ENCODE measurements around the gene CRELD2.

The CRELD2 gene

DNA sequence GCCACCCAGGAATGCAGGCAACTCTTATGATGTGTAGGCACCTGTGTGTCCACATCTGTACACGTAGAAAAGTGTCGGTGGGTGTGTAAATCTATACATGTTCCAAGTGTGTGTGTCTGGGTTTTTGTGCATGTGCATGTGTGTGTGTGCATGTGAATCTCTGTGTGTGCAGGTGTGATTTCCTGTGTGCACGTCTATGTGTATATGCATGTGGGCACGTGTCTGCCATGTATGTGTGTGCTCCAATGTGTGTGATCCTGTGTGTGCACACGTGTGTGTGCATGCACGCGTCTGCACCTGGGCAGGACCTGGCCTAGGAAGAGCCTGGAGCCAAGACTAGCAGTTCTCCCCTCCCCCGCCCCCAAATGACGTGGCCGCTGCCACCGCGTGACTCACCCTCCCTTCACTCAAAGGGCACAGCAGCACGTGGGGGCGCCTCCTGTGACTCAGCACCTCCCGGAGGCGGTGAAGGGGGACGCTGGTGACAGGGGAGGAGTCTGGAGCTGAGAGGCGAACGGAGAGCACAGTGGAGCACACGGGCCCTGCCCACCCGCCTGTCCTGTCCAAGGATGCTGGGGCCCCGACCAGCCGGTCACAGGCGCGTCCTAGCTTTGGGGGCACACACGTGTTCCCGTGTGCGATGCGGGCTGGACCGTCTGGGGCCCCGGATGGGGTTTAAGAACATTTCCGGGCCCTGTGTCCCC lies 52.2 kb downstream of the CRELD2 start:
- peak; percentile 84 to 98 (median 94) for DNase-seq

DNA sequence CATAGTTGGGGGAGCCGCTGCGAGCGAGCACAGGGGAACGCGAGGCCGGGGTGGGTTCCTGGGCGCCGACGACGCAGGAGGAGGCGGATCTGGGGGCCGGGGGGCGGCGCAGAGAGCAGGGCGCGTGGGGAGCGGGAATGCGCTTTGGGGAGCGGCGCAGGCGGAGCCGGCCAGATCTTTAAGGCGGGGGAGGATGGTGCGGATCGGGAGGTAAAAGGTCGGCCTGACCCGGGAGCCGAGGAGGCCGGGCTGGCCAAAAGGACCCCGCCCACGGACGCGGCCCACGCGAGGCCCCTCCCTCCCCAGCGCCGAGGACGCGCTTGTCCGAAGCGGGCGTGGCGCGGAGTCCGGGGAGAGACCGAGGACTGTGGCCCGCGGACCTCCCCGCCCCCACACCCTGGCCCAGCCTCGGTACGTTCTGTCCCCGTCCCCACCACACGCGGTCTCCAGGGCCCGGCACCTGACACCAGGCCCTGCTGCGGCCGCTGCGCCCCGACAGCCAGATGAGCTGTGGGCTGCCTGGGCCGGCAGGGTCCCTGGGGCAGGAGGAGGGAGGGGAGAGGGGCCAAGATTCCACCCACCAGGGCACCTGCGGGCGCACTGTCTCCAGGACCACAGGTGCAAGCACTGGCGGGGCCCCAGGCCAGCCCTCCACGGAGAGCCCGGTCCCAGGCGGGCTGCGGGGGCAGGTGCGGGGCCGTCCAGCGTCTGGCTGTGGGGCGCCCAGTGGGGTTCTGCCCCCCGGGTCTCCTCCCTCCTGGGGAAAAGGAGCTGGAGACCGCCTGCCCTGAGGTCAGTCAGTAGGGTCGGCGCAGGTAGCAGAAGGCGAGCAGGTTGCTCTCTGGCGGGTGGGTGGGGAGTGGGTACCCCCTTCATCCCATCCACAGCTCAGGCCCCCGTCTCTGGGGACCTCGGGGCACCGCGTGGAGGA lies 53.1 kb downstream of the CRELD2 start:
- DNase-seq, result peak in 4 of 5 experiments; percentile 8 to 61 (median 51)

DNA sequence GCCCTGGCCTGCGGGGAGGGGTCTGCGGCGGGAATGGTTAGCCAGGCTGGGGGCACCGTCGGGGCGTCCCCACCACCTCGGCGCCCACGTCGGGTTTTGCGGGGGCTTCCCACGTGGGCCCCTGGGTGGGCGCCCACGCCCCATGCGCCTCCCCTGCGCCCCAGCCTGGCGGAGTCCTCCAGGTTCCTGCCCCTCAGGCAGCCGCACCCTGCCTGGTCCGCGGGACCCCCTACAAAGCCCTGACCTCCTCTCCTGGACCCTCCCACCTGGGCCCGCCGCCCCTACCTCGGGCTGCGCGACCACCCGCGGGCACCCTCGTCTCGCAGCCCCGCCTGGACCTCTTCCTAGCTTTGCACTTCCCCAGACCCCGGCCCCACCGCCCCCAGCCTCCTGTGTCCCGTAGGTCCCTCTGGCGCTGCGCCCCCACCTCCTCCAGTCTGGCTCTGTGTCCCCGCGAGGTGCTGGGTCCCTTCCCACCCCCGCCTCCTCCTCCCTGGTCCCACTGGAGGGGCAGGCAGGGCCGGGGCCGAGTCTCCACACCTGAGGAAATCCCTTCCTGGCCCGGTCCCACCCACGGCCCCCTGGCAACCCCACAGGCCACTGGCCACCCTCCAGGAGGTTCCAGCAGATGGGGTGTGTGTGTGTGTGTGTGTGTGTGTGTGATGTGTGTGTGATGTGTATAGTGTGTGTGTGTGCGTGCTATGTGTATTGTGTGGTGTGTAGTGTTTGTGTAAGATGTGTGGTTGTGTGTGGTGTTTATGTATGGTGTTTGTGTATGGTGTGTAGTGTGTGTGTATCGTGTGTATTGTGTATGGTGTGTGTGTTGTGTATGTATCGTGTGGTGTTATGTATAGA lies 54.0 kb downstream of the CRELD2 start:
- peak in 1 of 5 experiments; percentile 0 for DNase-seq

DNA sequence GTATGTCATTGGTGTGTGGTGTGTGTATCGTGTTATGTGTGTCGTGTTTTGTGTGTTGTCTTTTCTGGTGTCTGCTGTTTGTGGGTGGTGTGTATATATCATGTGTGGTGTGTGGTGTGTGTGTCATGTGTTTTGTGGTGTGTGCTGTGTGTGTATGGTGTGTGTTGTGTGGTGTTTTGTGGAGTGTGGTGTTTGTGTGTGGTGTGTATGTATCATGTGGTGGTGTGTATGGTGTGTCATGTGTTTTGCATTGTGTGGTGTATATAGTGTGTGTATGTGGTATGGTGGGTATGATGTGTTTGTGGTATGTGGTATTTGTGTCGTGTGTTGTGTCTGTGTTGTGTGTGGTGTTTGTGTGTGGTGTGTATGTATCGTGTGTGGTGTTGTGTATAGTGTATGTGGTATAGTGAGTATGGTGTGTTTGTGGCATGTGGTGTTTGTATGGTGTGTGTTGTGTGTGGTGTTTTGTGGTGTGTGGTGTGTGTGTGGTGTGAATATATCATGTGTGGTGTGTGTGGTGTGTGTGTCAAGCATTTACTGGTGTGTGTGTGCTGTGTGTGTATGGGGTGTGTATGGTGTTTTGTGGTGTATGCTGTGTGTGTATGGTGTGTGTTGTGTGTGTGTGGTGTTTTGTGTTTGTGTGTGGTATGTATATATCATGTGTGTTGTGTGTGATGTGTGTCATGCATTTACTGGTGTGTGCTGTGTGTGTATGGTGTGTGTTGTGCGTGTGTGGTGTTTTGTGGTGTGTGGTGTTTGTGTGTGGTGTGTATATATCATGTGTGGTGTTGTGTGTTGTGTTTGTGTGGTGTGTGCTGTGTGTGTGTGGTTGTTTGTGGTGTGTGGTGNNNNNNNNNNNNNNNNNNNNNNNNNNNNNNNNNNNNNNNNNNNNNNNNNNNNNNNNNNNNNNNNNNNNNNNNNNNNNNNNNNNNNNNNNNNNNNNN lies 54.9 kb downstream of the CRELD2 start:
- peak in 1 of 5 experiments; percentile 65 for DNase-seq

DNA sequence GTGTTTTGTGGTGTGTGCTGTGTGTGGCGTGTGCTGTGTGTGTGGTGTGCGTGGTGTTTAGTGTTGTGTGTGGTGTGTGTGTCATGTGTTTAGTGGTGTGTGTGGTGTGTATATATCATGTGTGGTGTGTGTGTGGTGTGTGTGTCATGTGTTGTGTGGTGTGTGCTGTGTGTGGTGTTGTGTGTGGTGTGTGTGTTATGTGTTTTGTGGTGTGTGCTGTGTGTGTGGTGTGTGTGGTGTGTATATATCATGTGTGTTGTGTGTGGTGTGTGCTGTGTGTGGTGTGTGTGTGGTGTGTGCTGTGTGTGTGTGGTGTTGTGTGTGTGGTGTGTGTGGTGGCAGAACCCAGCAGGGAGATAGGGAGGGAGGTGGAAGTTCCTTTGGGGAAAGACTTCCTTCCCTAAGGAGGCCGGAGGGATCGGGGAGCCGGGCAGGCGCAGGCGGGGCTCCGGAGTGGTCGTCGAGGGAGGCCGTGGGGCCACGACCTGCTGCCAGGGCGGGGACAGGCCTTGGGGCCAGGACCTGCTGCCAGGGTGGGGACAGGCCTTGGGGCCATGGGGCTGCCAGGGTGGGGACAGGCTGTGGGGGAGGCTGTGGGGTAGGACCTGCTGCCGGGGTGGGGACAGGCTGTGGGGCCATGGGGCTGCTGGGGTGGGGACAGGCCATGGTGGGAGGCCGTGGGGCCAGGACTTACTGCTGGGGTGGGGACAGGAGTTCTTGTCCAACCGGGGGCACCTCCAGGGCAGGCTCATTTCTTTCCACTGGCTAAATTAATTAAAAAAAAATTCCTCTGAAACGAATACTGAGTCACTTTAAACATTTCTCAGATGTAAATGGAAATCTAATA lies 57.3 kb downstream of the CRELD2 start:
- DNase-seq, result peak in 4 of 5 experiments; percentile 12 to 58 (median 21)

DNA sequence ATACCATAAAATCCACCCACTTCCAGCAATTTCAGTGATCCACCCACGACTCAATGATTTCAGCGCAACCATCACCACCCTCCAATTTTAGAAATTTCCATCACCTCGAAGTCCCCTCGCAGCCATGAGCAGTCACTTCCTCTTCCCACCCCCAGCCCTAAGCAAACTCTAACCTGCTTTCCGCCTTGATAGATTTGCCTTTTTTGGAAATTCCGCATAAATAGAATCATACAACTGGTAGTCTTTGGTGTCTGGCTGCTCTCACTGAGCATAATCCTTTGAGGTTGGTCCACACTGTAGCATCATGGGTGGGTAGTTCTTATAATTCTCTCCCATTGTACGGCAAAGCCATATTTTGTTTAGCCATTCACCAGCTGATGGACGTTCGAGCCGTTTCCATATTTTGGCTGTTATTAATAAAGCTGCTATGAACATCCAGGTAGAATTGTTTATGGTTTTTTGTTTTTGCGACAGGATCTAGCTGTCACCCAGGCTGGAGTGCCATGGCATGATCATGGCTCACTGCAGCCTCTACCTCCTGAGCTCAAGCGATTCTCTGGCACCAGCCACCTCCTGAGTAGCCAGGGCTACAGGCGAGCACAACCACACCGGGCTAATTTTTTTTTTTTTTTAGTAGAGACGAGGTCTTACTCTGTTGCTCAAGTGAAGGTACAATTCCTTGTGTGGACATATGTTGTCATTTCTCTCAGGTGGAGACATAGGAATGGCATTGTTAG lies 58.2 kb downstream of the CRELD2 start:
- DNase-seq, result peak in 3 of 5 experiments; percentile 26 to 53 (median 39)

Data from T-helper 2 cell (primary cell).